Panc1 (cell line): ENCODE data around the gene KRT2. TPM values are rescaled to one million over a fixed set of nuclear protein-coding genes. Genes with fewer than 3 reads are reported as not detected.

ENCODE experiments used
- ATAC-seq: fragments of 200-7000 bp; cut with Tn5 transposase; 2 replicates; pipeline ENCODE4 v1.9.1; 2020; ENCODE audit warnings: mild to moderate bottlenecking, moderate library complexity
- BruUV-seq: library from RNA; stranded (reverse); fragments of 400-500 nt; replicated peaks from 2 replicates; lab custom pipeline; 2021; lab: Mats Ljungman, UMichigan
- CTCF ChIA-PET: fragments of 300-600 bp; sonication (Branson Sonifier 250); formaldehyde crosslinking; loops from one replicate; lab custom pipeline; 2022; ENCODE audit warnings: antibody characterized with exemption; lab: Charles Lee
- POLR2A ChIA-PET: fragments of 300-600 bp; sonication (Branson Sonifier 250); formaldehyde crosslinking; loops from one replicate; lab custom pipeline; 2022; ENCODE audit warnings: antibody characterized with exemption; lab: Charles Lee
- DNase-seq: peaks from one replicate; pipeline ENCODE4 v3.0.0-alpha.2; 2010; ENCODE audit warnings: low read depth, low spot score
- H3K27ac ChIP-seq: 2 replicates; pipeline ENCODE4 v1.5.1; 2011; ENCODE audit warnings: mild to moderate bottlenecking, low read length, inconsistent platforms
- H3K27me3 ChIP-seq: fragments of 200-500 bp; sonication (Bioruptor generic); 2 replicates; pipeline ENCODE4 v1.6.0; 2014; ENCODE audit warnings: low read length, inconsistent platforms; ENCODE audit not compliant: control insufficient read depth, insufficient read depth
- H3K36me3 ChIP-seq: fragments of 200-500 bp; sonication (Bioruptor generic); 2 replicates; pipeline ENCODE4 v1.5.1; 2014; ENCODE audit warnings: inconsistent platforms, mild to moderate bottlenecking, low read length, moderate library complexity; ENCODE audit not compliant: control insufficient read depth, insufficient read depth
- H3K4me1 ChIP-seq: 2 replicates; pipeline ENCODE4 v1.5.1; 2011; ENCODE audit warnings: inconsistent platforms, mild to moderate bottlenecking, low read length, moderate library complexity; ENCODE audit not compliant: control insufficient read depth, insufficient read depth
- H3K4me3 ChIP-seq, 2 experiments: 2 replicates each; pipeline ENCODE4 v1.5.1; 2011 to 2012; ENCODE audit warnings: low read depth in 2 of 2, low read length in 2 of 2, mild to moderate bottlenecking in 2 of 2, inconsistent platforms in 1 of 2, moderate library complexity in 1 of 2
- H3K9me3 ChIP-seq: fragments of 200-500 bp; sonication (Bioruptor generic); 2 replicates; pipeline ENCODE4 v1.5.1; 2014; ENCODE audit warnings: low read depth, mild to moderate bottlenecking, inconsistent platforms, low read length, moderate library complexity; ENCODE audit not compliant: control insufficient read depth, insufficient read depth
- POLR2AphosphoS5 ChIP-seq: IDR thresholded peaks from 2 replicates; pipeline ENCODE4 v1.6.1; 2012; ENCODE audit warnings: mild to moderate bottlenecking, low read depth, low read length, moderate library complexity
- SIN3A ChIP-seq: IDR thresholded peaks from 2 replicates; pipeline ENCODE4 v1.6.1; 2012; ENCODE audit warnings: low read depth, mild to moderate bottlenecking, low read length, moderate library complexity, borderline replicate concordance; ENCODE audit not compliant: insufficient read depth
- TCF7L2 ChIP-seq: IDR thresholded peaks from 2 replicates; pipeline ENCODE4 v1.6.1; 2011; ENCODE audit warnings: mild to moderate bottlenecking, low read depth, low read length, inconsistent platforms
- in situ Hi-C: cut with HindIII; loops from 2 replicates; pipeline ENCODE4 v1.10.0; 2016; ENCODE audit warnings: low sequenced_read_pairs, low pct_unique_long_range_greater_than_20kb
- intact Hi-C: fragments of 100-400 bp; cut with micrococcal nuclease; formaldehyde crosslinking; loops from one replicate; pipeline ENCODE4 v1.10.0; 2022; ENCODE audit not compliant: unreplicated experiment
- total RNA-seq: library from RNA; stranded (reverse); gene quantifications from one replicate; pipeline ENCODE4 v1.2.1, GENCODE V29; 2021; ENCODE audit not compliant: unreplicated experiment
- TF ChIP-seq, protein P1 (sequence below): fragments of 450-650 bp; IDR thresholded peaks from 2 replicates; pipeline ENCODE4 v1.5.1; 2017; ENCODE audit warnings: mild to moderate bottlenecking
- TF ChIP-seq, protein P2 (sequence below), 2 experiments: IDR thresholded peaks; 2 replicates each; pipeline ENCODE4 v1.6.1; 2011 to 2012; ENCODE audit warnings: low read depth in 2 of 2, control low read depth in 1 of 2, low read length in 1 of 2, mild to moderate bottlenecking in 1 of 2, moderate library complexity in 1 of 2; ENCODE audit not compliant: insufficient read depth in 1 of 2

The KRT2 gene
- total RNA-seq, 1 experiment from 2014 or later = 0.33 TPM

GRCh38 chr12:52647601-52648000, 4.4 kb downstream of the KRT2 start:
- no peak overlapping the region for H3K27ac ChIP-seq
- TF ChIP-seq, protein P1, sequence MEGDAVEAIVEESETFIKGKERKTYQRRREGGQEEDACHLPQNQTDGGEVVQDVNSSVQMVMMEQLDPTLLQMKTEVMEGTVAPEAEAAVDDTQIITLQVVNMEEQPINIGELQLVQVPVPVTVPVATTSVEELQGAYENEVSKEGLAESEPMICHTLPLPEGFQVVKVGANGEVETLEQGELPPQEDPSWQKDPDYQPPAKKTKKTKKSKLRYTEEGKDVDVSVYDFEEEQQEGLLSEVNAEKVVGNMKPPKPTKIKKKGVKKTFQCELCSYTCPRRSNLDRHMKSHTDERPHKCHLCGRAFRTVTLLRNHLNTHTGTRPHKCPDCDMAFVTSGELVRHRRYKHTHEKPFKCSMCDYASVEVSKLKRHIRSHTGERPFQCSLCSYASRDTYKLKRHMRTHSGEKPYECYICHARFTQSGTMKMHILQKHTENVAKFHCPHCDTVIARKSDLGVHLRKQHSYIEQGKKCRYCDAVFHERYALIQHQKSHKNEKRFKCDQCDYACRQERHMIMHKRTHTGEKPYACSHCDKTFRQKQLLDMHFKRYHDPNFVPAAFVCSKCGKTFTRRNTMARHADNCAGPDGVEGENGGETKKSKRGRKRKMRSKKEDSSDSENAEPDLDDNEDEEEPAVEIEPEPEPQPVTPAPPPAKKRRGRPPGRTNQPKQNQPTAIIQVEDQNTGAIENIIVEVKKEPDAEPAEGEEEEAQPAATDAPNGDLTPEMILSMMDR = no peak
- TF ChIP-seq, protein P2, sequence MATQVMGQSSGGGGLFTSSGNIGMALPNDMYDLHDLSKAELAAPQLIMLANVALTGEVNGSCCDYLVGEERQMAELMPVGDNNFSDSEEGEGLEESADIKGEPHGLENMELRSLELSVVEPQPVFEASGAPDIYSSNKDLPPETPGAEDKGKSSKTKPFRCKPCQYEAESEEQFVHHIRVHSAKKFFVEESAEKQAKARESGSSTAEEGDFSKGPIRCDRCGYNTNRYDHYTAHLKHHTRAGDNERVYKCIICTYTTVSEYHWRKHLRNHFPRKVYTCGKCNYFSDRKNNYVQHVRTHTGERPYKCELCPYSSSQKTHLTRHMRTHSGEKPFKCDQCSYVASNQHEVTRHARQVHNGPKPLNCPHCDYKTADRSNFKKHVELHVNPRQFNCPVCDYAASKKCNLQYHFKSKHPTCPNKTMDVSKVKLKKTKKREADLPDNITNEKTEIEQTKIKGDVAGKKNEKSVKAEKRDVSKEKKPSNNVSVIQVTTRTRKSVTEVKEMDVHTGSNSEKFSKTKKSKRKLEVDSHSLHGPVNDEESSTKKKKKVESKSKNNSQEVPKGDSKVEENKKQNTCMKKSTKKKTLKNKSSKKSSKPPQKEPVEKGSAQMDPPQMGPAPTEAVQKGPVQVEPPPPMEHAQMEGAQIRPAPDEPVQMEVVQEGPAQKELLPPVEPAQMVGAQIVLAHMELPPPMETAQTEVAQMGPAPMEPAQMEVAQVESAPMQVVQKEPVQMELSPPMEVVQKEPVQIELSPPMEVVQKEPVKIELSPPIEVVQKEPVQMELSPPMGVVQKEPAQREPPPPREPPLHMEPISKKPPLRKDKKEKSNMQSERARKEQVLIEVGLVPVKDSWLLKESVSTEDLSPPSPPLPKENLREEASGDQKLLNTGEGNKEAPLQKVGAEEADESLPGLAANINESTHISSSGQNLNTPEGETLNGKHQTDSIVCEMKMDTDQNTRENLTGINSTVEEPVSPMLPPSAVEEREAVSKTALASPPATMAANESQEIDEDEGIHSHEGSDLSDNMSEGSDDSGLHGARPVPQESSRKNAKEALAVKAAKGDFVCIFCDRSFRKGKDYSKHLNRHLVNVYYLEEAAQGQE (IDR thresholded peaks at IDR 0.05; ENCODE audit: insufficient read depth in 1 of 2, low read depth in 2 of 2, low read length in 1 of 2) = no peak
- no peak for TF ChIP-seq POLR2AphosphoS5
- no peak for TF ChIP-seq TCF7L2
- no peak for TF ChIP-seq SIN3A
- H3K9me3 ChIP-seq = no peaks in the 10 kb centered on the region
- in situ Hi-C loops = no loop called here
- no TSS peak for BruUV-seq
- H3K27me3 ChIP-seq = no peaks in the 10 kb centered on the region
- H3K36me3 ChIP-seq = no peaks in the 10 kb centered on the region
- POLR2A ChIA-PET = no interaction called here
- H3K4me1 ChIP-seq = peaks cover 5% of the 10 kb centered on the region; the same call in 1 of the 2 replicates
- ATAC-seq = no peak
- no peak overlapping the region for H3K4me3 ChIP-seq
- CTCF ChIA-PET = no interaction called here
- intact Hi-C loops = no loop called here
- no peak for DNase-seq

GRCh38 chr12:52646613-52647012, 5.4 kb downstream of the KRT2 start:
- intact Hi-C loops = no loop called here
- POLR2A ChIA-PET = no interaction called here
- in situ Hi-C loops = no loop called here
- H3K27ac ChIP-seq = no peak overlapping the region
- H3K4me1 ChIP-seq = peaks cover 5% of the 10 kb centered on the region; the same call in 1 of the 2 replicates
- no peak for DNase-seq
- H3K27me3 ChIP-seq = peaks cover 1% of the 10 kb centered on the region
- CTCF ChIA-PET = no interaction called here
- H3K36me3 ChIP-seq = no peaks in the 10 kb centered on the region
- no TSS peak for BruUV-seq
- H3K9me3 ChIP-seq = no peaks in the 10 kb centered on the region
- no peak overlapping the region for H3K4me3 ChIP-seq
- no peak for TF ChIP-seq POLR2AphosphoS5
- no peak for TF ChIP-seq SIN3A
- TF ChIP-seq TCF7L2 = no peak
- TF ChIP-seq, protein P1 = no peak
- TF ChIP-seq, protein P2 (IDR thresholded peaks at IDR 0.05; ENCODE audit: insufficient read depth in 1 of 2, low read depth in 2 of 2, low read length in 1 of 2) = no peak
- no peak for ATAC-seq
